HCEC 1CT (cell line): ENCODE data around the gene DPP6.
"Not testable (repeated sequence)": the region's sequence is repeated elsewhere in the genome, so short reads cannot be mapped to it uniquely, and the experiment has no call there.

ENCODE experiments used
- DNase-seq: peaks from one replicate; pipeline ENCODE4 v3.0.0-alpha.2; 2017

The DPP6 gene

GRCh38 chr7:154155928-154156327 lies 103.7 kb downstream of the DPP6 start:
- DNase-seq, result not testable (repeated sequence)

DNA sequence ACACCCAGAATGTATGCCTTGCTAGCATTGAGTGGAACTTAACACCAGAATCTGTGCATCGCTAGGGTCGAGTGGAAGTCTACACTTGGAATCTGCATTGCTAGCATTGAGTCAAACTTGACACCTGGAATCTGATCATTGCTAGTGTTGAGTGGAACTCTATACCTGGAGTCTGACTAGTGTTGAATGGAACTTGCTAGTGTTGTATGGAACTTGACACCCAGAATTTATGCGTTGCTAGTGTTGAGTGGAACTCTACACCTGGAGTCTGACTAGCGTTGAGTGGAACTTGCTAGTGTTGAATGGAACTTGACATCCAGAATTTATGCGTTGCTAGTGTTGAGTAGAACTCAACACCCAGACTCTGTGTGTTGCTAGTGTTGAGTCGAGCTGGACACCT lies 110.7 kb downstream of the DPP6 start:
- not testable (repeated sequence) for DNase-seq

GRCh38 chr7:154163642-154164041 lies 111.4 kb downstream of the DPP6 start:
- not testable (repeated sequence) for DNase-seq

- no peak for DNase-seq
These were observed 114.9 kb downstream of the DPP6 start for GRCh38 chr7:154167051-154167450.

- no peak for DNase-seq
These were observed 115.6 kb downstream of the DPP6 start for GRCh38 chr7:154167807-154168206.

- DNase-seq, result no peak
These were observed 119.2 kb downstream of the DPP6 start for GRCh38 chr7:154171422-154171821.

GRCh38 chr7:154172236-154172635 lies 120.0 kb downstream of the DPP6 start:
- DNase-seq, result no peak

- DNase-seq, result no peak
These were observed 125.4 kb downstream of the DPP6 start for GRCh38 chr7:154177584-154177983.

- DNase-seq, result no peak
These were observed 126.7 kb downstream of the DPP6 start for GRCh38 chr7:154178895-154179294.

DNA sequence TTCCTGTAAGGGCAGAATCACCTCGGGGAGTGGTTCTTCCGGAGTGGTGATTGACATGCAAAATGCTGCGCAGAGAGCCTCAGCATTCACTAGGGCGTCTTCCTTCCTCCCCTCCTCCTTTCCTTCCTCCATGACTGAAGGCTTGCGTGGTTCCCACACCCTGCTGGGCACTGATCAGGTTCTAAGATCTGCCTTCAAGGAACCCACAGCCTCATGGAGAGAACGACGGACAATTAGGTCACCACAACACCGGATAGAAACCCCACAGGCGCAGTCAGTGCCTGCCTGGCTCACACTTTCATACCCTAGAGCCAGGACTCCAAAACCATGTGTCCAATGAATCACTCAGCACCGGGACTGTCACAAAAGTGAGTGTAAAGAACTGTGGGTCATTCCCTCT lies 131.3 kb downstream of the DPP6 start:
- no peak for DNase-seq

DNA sequence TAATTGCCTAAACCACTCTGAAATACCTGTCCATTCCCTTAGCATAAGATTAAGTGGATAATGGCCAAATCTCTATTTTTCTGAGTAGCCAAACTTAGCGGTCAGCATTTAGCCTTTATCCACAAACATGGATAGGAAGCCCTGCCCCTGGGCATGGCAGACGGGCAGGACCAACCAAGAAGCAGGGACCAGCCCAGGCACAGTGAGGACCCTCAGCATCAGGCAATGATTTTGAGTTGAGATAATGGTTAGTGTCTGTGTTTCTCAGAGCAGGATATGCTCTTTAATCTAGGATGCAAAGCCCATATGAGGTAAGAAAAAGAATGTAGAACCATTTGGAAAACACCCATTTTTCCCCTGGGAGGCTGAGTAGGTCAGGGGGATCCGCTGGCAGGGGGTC lies 131.7 kb downstream of the DPP6 start:
- no peak for DNase-seq

- DNase-seq, result no peak
These were observed 134.6 kb downstream of the DPP6 start for GRCh38 chr7:154186811-154187210.

GRCh38 chr7:154188330-154188729 lies 136.1 kb downstream of the DPP6 start:
- no peak for DNase-seq

DNA sequence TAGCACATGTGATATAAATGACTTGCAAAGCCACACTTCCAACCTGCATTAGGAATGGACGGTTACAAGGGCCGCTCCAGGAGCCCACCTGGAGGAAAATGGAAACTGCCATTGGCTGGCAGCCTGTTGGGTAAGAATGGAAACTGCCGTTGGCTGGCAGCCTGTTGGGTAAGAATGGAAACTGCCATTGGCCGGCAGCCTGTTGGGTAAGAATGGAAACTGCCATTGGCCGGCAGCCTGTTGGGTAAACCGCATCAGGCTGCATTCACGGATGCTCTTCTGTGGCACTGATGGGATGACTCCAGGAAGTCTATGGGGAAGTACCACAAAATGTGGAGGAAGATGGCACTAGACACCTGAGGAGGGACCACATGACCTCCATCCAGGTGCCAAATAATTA lies 143.1 kb downstream of the DPP6 start:
- no peak for DNase-seq

- no peak for DNase-seq
These were observed 146.3 kb downstream of the DPP6 start for GRCh38 chr7:154198481-154198880.

DNA sequence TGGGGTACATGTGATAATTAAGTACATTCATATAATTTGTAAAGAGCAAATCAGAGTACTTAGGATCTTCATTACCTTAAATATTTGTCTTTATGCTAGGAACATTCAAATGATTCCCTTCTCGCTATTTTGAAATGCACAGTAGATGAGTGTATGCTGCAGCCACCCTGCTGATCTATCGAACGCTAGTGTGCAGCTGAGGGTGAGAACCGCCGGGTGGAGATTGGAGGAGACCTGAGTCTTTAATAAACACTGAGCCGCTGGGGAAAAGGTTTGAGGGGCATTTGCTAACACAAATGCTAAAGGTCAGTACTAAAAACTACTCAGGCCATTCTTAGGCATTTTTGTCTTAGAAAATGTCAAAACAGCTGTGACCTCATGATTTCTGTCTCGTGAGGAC lies 148.0 kb downstream of the DPP6 start:
- no peak for DNase-seq

DNA sequence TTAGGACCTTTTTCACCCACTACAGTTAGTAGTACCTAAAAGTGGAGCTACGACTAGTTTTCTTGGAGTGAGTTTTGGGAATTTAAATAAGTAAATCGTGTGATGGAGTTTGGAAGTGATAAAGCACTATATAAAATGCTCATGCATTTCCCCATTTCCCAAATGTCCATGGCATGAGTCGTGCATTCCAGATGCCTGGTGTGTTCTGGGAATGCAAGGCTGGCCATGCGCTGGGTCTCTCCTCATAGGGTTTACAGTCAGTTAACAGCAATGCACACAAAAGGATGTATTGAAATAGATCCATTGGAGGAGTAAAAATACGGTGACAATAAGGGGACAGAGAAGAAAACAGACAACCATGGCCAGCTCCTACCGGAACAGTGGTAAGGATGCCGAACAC lies 149.8 kb downstream of the DPP6 start:
- no peak for DNase-seq

GRCh38 chr7:154204046-154204445 lies 151.8 kb downstream of the DPP6 start:
- DNase-seq, result no peak

DNA sequence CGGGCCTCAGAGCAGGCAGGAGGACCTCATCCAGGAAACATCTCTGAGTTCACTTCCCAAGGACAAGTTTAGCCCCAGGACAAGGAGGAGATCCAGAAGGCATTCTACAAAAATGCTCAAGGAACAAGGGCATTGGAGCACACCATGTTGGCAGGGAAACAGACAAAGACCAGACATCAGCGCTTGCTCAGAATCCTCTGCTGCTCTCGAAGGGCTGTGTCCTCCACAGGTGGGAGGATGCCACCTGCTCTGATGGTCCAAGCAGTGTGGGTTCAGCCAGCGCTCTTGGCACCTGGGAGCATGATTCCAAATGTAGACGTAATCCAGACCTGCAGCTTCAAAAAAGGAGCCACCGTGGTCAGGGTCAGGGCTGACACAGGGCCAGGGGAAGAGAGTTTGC lies 160.7 kb downstream of the DPP6 start:
- DNase-seq, result no peak

- no peak for DNase-seq
These were observed 165.6 kb downstream of the DPP6 start for GRCh38 chr7:154217688-154218340.

GRCh38 chr7:154231732-154232131 lies 179.5 kb downstream of the DPP6 start:
- no peak for DNase-seq

GRCh38 chr7:154232700-154233099 lies 180.5 kb downstream of the DPP6 start:
- DNase-seq, result no peak

- no peak for DNase-seq
These were observed 189.8 kb downstream of the DPP6 start for GRCh38 chr7:154241988-154242387.

- no peak for DNase-seq
These were observed 190.5 kb downstream of the DPP6 start for GRCh38 chr7:154242709-154243108.

GRCh38 chr7:154252046-154252445 lies 199.8 kb downstream of the DPP6 start:
- no peak for DNase-seq

DNA sequence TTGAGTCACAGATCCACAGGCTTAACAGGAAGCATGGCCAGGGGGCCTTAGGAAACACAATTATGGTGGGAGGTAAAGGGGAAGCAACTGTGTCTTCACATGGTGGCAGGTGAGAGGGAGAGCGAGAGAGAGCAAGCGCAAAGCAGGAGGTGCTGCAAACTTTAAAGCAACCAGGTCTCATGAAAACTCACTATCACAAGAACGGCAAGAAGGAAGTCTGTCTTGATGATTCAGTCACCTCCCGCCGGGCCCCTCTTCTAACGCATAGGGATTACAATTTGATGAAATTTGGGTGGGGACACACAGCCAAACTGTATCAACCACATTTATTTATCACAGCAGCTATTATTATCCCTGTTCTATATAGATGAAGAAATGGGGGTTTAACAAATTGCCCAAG lies 201.6 kb downstream of the DPP6 start:
- DNase-seq, result no peak
